GM18868 (cell line): ENCODE data around the gene CCND2.

Experiments
- ATAC-seq: cut with Tn5 transposase; IDR thresholded peaks from one replicate; pipeline ENCODE4 v1.9.1; 2021; ENCODE audit warnings: mild to moderate bottlenecking, moderate library complexity; ENCODE audit not compliant: unreplicated experiment

CCND2 gene

GRCh38 chr12:4275870-4276301, 2.3 kb downstream of the CCND2 start:
- ATAC-seq, result no peak

- no peak for ATAC-seq
These were observed 3.1 kb downstream of the CCND2 start for GRCh38 chr12:4276524-4277204.

- no peak for ATAC-seq
These were observed 3.6 kb downstream of the CCND2 start for GRCh38 chr12:4277205-4277543.

- ATAC-seq, result no peak
These were observed 4.3 kb downstream of the CCND2 start for GRCh38 chr12:4277857-4278256.

GRCh38 chr12:4278329-4279197, 5.0 kb downstream of the CCND2 start:
- ATAC-seq, result no peak

GRCh38 chr12:4279198-4279690, 5.7 kb downstream of the CCND2 start:
- ATAC-seq, result no peak

- ATAC-seq, result no peak
These were observed 7.0 kb downstream of the CCND2 start for GRCh38 chr12:4280351-4281163.

GRCh38 chr12:4281173-4281654, 7.7 kb downstream of the CCND2 start:
- ATAC-seq, result no peak

- ATAC-seq, result no peak
These were observed 8.7 kb downstream of the CCND2 start for GRCh38 chr12:4282103-4282891.

GRCh38 chr12:4282892-4283511, 9.4 kb downstream of the CCND2 start:
- no peak for ATAC-seq

GRCh38 chr12:4283512-4284255, 10.1 kb downstream of the CCND2 start:
- no peak for ATAC-seq

GRCh38 chr12:4284306-4284705, 10.7 kb downstream of the CCND2 start:
- ATAC-seq, result no peak

- no peak for ATAC-seq
These were observed 11.5 kb downstream of the CCND2 start for GRCh38 chr12:4285070-4285469.

GRCh38 chr12:4286228-4286627, 12.7 kb downstream of the CCND2 start:
- no peak for ATAC-seq

- ATAC-seq, result no peak
These were observed 13.3 kb downstream of the CCND2 start for GRCh38 chr12:4286771-4287317.

GRCh38 chr12:4287325-4288211, 14.0 kb downstream of the CCND2 start:
- ATAC-seq, result no peak

- ATAC-seq, result no peak
These were observed 15.0 kb downstream of the CCND2 start for GRCh38 chr12:4288296-4289131.
